Hepatocyte (in vitro differentiated cells): ENCODE measurements around the gene CDC42BPB. TPM values are rescaled to one million over a fixed set of nuclear protein-coding genes. Genes with fewer than 3 reads are reported as not detected.

Source experiments
- DNase-seq: peaks from one replicate; pipeline ENCODE4 v3.0.0-alpha.2; 2016; ENCODE audit warnings: low spot score
- H2AFZ ChIP-seq: fragments of 200-600 bp; sonication (generic); 2 replicates; pipeline ENCODE4 v1.6.0; 2016; ENCODE audit warnings: antibody characterized with exemption, mild to moderate bottlenecking
- H3K27ac ChIP-seq: fragments of 200-600 bp; sonication (generic); 2 replicates; pipeline ENCODE4 v1.5.1; 2016; ENCODE audit warnings: mild to moderate bottlenecking
- H3K27me3 ChIP-seq: fragments of 200-600 bp; sonication (generic); 2 replicates; pipeline ENCODE4 v1.6.1; 2016
- H3K36me3 ChIP-seq: fragments of 200-600 bp; sonication (generic); replicated peaks from 2 replicates; pipeline ENCODE4 v1.5.1; 2016; ENCODE audit warnings: low read depth; ENCODE audit not compliant: insufficient read depth
- H3K4me1 ChIP-seq: fragments of 200-600 bp; sonication (generic); 2 replicates; pipeline ENCODE4 v1.5.1; 2016; ENCODE audit warnings: mild to moderate bottlenecking, moderate library complexity; ENCODE audit not compliant: insufficient read depth
- H3K4me2 ChIP-seq: fragments of 200-600 bp; sonication (generic); 2 replicates; pipeline ENCODE4 v1.6.0; 2016
- H3K4me3 ChIP-seq: fragments of 200-600 bp; sonication (generic); 2 replicates; pipeline ENCODE4 v1.5.1; 2016; ENCODE audit warnings: mild to moderate bottlenecking
- H3K79me2 ChIP-seq: fragments of 200-600 bp; sonication (generic); 2 replicates; pipeline ENCODE4 v1.6.0; 2017; ENCODE audit warnings: mild to moderate bottlenecking
- H3K9me2 ChIP-seq: fragments of 200-600 bp; sonication (generic); replicated peaks from 2 replicates; pipeline ENCODE4 v1.6.0; 2017; ENCODE audit warnings: mild to moderate bottlenecking; ENCODE audit not compliant: insufficient read depth
- H3K9me3 ChIP-seq: fragments of 200-600 bp; sonication (generic); 2 replicates; pipeline ENCODE4 v1.5.1; 2016; ENCODE audit warnings: low read depth, mild to moderate bottlenecking
- H4K20me1 ChIP-seq: fragments of 200-600 bp; sonication (generic); 2 replicates; pipeline ENCODE4 v1.6.0; 2016; ENCODE audit warnings: mild to moderate bottlenecking; ENCODE audit not compliant: insufficient read depth, poor library complexity, severe bottlenecking
- CTCF ChIP-seq: fragments of 200-600 bp; sonication (generic); IDR thresholded peaks from 2 replicates; pipeline ENCODE4 v1.5.1; 2016; ENCODE audit warnings: antibody characterized with exemption, mild to moderate bottlenecking; ENCODE audit not compliant: poor library complexity
- EZH2 ChIP-seq: fragments of 200-600 bp; sonication (generic); IDR thresholded peaks from 2 replicates; pipeline ENCODE4 v1.6.1; 2016; ENCODE audit warnings: antibody characterized with exemption, mild to moderate bottlenecking, borderline replicate concordance
- EZH2phosphoT487 ChIP-seq: fragments of 200-600 bp; sonication (generic); IDR thresholded peaks from one replicate; pipeline ENCODE4 v1.6.1; 2018; ENCODE audit warnings: antibody characterized with exemption, mild to moderate bottlenecking, low read depth, moderate library complexity; ENCODE audit not compliant: unreplicated experiment, severe bottlenecking
- whole genome bisulfite sequencing: methylation state at CpG from one replicate; pipeline ENCODE4 v1.1.6; 2016; ENCODE audit warnings: low lambda C conversion rate; ENCODE audit errors: missing lambda C conversion rate; 5-methylcytosine and 5-hydroxymethylcytosine counted together
- polyA plus RNA-seq: library from polyadenylated mRNA; unstranded; fragments of >200 nt; fragmentation: Nextera tagmentation; extraction: Ambion mirVana; gene quantifications from 2 replicates; pipeline ENCODE4 v1.2.1, GENCODE V29; 2016
- total RNA-seq: library from RNA; depleted of rRNA; stranded (reverse); fragments of >200 nt; gene quantifications from 2 replicates; pipeline ENCODE4 v1.2.3, GENCODE V29; 2014

The CDC42BPB gene
- total and polyA plus RNA-seq, 2 experiments from 2014 or later, result 10.2 to 60.6 TPM

GRCh38 chr14:103104654-103105452 lies 47.5 kb upstream of the CDC42BPB start:
- Histone ChIP-seq H3K36me3 (no peaks in the 10 kb centered on the region), H3K4me3 (no peak overlapping the region), H3K9me3 (no peaks in the 10 kb centered on the region), H3K4me1 (peaks cover 27% of the 10 kb centered on the region), H2AFZ (no peak overlapping the region), H3K27me3 (no peaks in the 10 kb centered on the region), H3K4me2 (peak overlapping the region; percentile 70), H3K27ac (no peak overlapping the region), H3K9me2 (no peaks in the 10 kb centered on the region), H3K79me2 (no peaks in the 10 kb centered on the region), H4K20me1 (no peaks in the 10 kb centered on the region)
- TF ChIP-seq EZH2phosphoT487, result no peak
- TF ChIP-seq CTCF, result peak; percentile 100
- 22% methylated on average over 44 of the region's 59 CpGs for WGBS
- peak; percentile 87 for DNase-seq

- no peaks in the 10 kb centered on the region for H3K9me2 ChIP-seq
- no peaks in the 10 kb centered on the region for H4K20me1 ChIP-seq
- 77% methylated on average over 18 of the region's 20 CpGs for WGBS
- no peak for DNase-seq
- H3K27ac ChIP-seq, result no peak overlapping the region
- peaks cover 29% of the 10 kb centered on the region for H3K4me1 ChIP-seq
- no peaks in the 10 kb centered on the region for H3K27me3 ChIP-seq
- H3K4me3 ChIP-seq, result no peak overlapping the region
- no peak overlapping the region for H2AFZ ChIP-seq
- no peaks in the 10 kb centered on the region for H3K79me2 ChIP-seq
- H3K36me3 ChIP-seq, result no peaks in the 10 kb centered on the region
- no peaks in the 10 kb centered on the region for H3K9me3 ChIP-seq
- TF ChIP-seq CTCF (no peak), EZH2phosphoT487 (no peak), EZH2 (no peak)
- H3K4me2 ChIP-seq, result peak overlapping the region; percentile 70
Measured at GRCh38 chr14:103104389-103104653, 47.0 kb upstream of the CDC42BPB start.

DNA sequence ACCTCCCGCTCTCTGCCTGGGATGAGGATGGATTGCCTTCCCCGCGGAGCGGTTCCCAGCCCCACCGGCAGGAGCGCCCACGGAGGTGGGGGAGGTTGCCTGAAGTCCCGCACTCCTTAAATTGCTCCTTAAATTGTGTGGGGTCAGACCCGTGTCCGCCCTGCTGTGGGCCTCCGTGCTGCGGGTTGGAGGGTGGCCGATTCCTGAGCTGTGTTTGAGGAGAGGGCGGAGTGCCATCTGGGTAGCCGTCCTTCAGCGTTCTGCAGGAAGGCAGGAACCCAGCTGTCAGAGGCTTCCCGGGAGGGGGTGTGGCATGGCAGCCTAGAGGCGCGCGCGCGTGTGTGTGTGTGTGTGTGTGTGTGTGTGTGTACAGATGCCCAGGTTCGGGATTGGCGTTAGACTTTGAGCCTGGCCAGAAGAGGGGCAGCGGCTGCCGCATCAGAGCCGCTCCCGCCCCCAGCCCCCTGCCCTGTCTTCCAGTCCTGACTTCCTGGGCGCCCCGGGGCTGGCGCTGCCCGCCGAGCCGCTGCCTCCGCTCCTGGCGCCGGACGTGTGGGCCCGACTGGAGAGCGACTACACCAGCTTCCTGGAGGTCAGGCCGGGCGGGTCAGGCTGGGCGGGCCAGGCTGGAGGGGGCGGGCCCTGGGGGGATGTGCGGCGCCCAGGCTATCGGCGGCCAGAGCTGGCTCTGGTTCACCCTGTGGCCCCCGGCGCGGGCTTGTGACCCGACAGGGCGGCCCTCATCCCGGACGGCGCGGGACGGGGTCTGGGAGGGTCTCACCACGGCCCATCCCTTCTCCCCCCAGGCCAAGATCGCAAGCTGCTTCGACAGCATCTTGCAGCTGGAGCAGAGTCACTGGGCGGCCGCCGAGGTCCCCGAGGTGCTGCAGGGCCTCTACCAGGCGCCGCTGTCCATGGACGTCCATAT lies 46.4 kb upstream of the CDC42BPB start:
- no peak overlapping the region for H3K4me2 ChIP-seq
- 78% methylated on average over 49 of the region's 68 CpGs for WGBS
- TF ChIP-seq EZH2 (no peak), CTCF (no peak), EZH2phosphoT487 (no peak)
- no peak overlapping the region for H3K4me3 ChIP-seq
- H3K27ac ChIP-seq, result no peak overlapping the region
- no peaks in the 10 kb centered on the region for H3K36me3 ChIP-seq
- H3K4me1 ChIP-seq, result peaks cover 32% of the 10 kb centered on the region
- H3K79me2 ChIP-seq, result no peaks in the 10 kb centered on the region
- H4K20me1 ChIP-seq, result no peaks in the 10 kb centered on the region
- H3K9me2 ChIP-seq, result no peaks in the 10 kb centered on the region
- no peak overlapping the region for H2AFZ ChIP-seq
- H3K27me3 ChIP-seq, result no peaks in the 10 kb centered on the region
- H3K9me3 ChIP-seq, result no peaks in the 10 kb centered on the region
- no peak for DNase-seq
